H1 (cell line): Measurements from ENCODE around the gene TTC13. TPM values are rescaled to one million over a fixed set of nuclear protein-coding genes. Genes with fewer than 3 reads are reported as not detected.

Experiments
- CHD1 ChIP-seq: IDR thresholded peaks from 2 replicates; pipeline ENCODE4 v1.6.1; 2012; ENCODE audit warnings: low read depth, low read length, improper control_type of control experiment
- EZH2 ChIP-seq: fragments of 200-600 bp; sonication (generic); IDR thresholded peaks from 2 replicates; pipeline ENCODE4 v1.7.1; 2012; ENCODE audit warnings: low read depth, mild to moderate bottlenecking, moderate library complexity, low read length, inconsistent platforms; ENCODE audit not compliant: severe bottlenecking
- SP2 ChIP-seq: IDR thresholded peaks from 2 replicates; pipeline ENCODE4 v1.6.1; 2012; ENCODE audit warnings: mild to moderate bottlenecking, low read length, inconsistent platforms
- polyA plus RNA-seq, 7 experiments: library from polyadenylated mRNA; depleted of rRNA in 3 of 7; stranded (reverse) in 5 of 7; unstranded in 2 of 7; fragments of >200 nt in 5 of 7; fragments of 200-250 nt in 2 of 7; gene quantifications; 1 replicate in 5 of 7; 2 replicates in 1 of 7; 4 replicates in 1 of 7; pipeline versions ENCODE4 v1.2.1 to v1.2.3, GENCODE V29; 2011 to 2013; ENCODE audit warnings: missing spikeins in 2 of 7, mixed read lengths in 2 of 7
- total RNA-seq: library from RNA; stranded (reverse); fragmentation: NEBNext Ultra II Directional; extraction: Animal tissue kit (Norgen Biotek cat#: 25700); gene quantifications from 2 replicates; pipeline ENCODE4 v1.2.1, GENCODE V29; 2021

TTC13 gene
- total and polyA plus RNA-seq, 2 of the 8 experiments (the other 6 are each of a cell fraction or from before 2014, with no cell fraction given): 3.1 to 7.1 TPM

- TF ChIP-seq CHD1 (no peak), SP2 (no peak), EZH2 (no peak)
These were observed 109.8 kb downstream of the TTC13 start (continued) for GRCh38 chr1:230868736-230869385.
